Hepatocyte (in vitro differentiated cells): ENCODE measurements around the gene ITPA. TPM values are rescaled to one million over a fixed set of nuclear protein-coding genes. Genes with fewer than 3 reads are reported as not detected.

Experiments
- DNase-seq: peaks from one replicate; pipeline ENCODE4 v3.0.0-alpha.2; 2016; ENCODE audit warnings: low spot score
- H2AFZ ChIP-seq: fragments of 200-600 bp; sonication (generic); 2 replicates; pipeline ENCODE4 v1.6.0; 2016; ENCODE audit warnings: antibody characterized with exemption, mild to moderate bottlenecking
- H3K27ac ChIP-seq: fragments of 200-600 bp; sonication (generic); 2 replicates; pipeline ENCODE4 v1.5.1; 2016; ENCODE audit warnings: mild to moderate bottlenecking
- H3K27me3 ChIP-seq: fragments of 200-600 bp; sonication (generic); 2 replicates; pipeline ENCODE4 v1.6.1; 2016
- H3K36me3 ChIP-seq: fragments of 200-600 bp; sonication (generic); replicated peaks from 2 replicates; pipeline ENCODE4 v1.5.1; 2016; ENCODE audit warnings: low read depth; ENCODE audit not compliant: insufficient read depth
- H3K4me1 ChIP-seq: fragments of 200-600 bp; sonication (generic); 2 replicates; pipeline ENCODE4 v1.5.1; 2016; ENCODE audit warnings: mild to moderate bottlenecking, moderate library complexity; ENCODE audit not compliant: insufficient read depth
- H3K4me2 ChIP-seq: fragments of 200-600 bp; sonication (generic); 2 replicates; pipeline ENCODE4 v1.6.0; 2016
- H3K4me3 ChIP-seq: fragments of 200-600 bp; sonication (generic); 2 replicates; pipeline ENCODE4 v1.5.1; 2016; ENCODE audit warnings: mild to moderate bottlenecking
- H3K79me2 ChIP-seq: fragments of 200-600 bp; sonication (generic); 2 replicates; pipeline ENCODE4 v1.6.0; 2017; ENCODE audit warnings: mild to moderate bottlenecking
- H3K9me2 ChIP-seq: fragments of 200-600 bp; sonication (generic); replicated peaks from 2 replicates; pipeline ENCODE4 v1.6.0; 2017; ENCODE audit warnings: mild to moderate bottlenecking; ENCODE audit not compliant: insufficient read depth
- H3K9me3 ChIP-seq: fragments of 200-600 bp; sonication (generic); 2 replicates; pipeline ENCODE4 v1.5.1; 2016; ENCODE audit warnings: low read depth, mild to moderate bottlenecking
- H4K20me1 ChIP-seq: fragments of 200-600 bp; sonication (generic); 2 replicates; pipeline ENCODE4 v1.6.0; 2016; ENCODE audit warnings: mild to moderate bottlenecking; ENCODE audit not compliant: insufficient read depth, poor library complexity, severe bottlenecking
- CTCF ChIP-seq: fragments of 200-600 bp; sonication (generic); IDR thresholded peaks from 2 replicates; pipeline ENCODE4 v1.5.1; 2016; ENCODE audit warnings: antibody characterized with exemption, mild to moderate bottlenecking; ENCODE audit not compliant: poor library complexity
- EZH2 ChIP-seq: fragments of 200-600 bp; sonication (generic); IDR thresholded peaks from 2 replicates; pipeline ENCODE4 v1.6.1; 2016; ENCODE audit warnings: antibody characterized with exemption, mild to moderate bottlenecking, borderline replicate concordance
- EZH2phosphoT487 ChIP-seq: fragments of 200-600 bp; sonication (generic); IDR thresholded peaks from one replicate; pipeline ENCODE4 v1.6.1; 2018; ENCODE audit warnings: antibody characterized with exemption, mild to moderate bottlenecking, low read depth, moderate library complexity; ENCODE audit not compliant: unreplicated experiment, severe bottlenecking
- WGBS: methylation state at CpG from one replicate; pipeline ENCODE4 v1.1.6; 2016; ENCODE audit warnings: low lambda C conversion rate; ENCODE audit errors: missing lambda C conversion rate; 5-methylcytosine and 5-hydroxymethylcytosine counted together
- polyA plus RNA-seq: library from polyadenylated mRNA; unstranded; fragments of >200 nt; fragmentation: Nextera tagmentation; extraction: Ambion mirVana; gene quantifications from 2 replicates; pipeline ENCODE4 v1.2.1, GENCODE V29; 2016
- total RNA-seq: library from RNA; depleted of rRNA; stranded (reverse); fragments of >200 nt; gene quantifications from 2 replicates; pipeline ENCODE4 v1.2.3, GENCODE V29; 2014

Gene ITPA
- total and polyA plus RNA-seq, 2 experiments from 2014 or later: 33.5 to 48.2 TPM

GRCh38 chr20:3245156-3245555 lies 35.9 kb downstream of the ITPA start:
- H3K27ac ChIP-seq: no peak overlapping the region
- no peaks in the 10 kb centered on the region for H3K9me2 ChIP-seq
- H3K36me3 ChIP-seq: no peaks in the 10 kb centered on the region
- DNase-seq: no peak
- peaks cover 8% of the 10 kb centered on the region for H3K4me1 ChIP-seq
- H2AFZ ChIP-seq: no peak overlapping the region
- no peak overlapping the region for H3K4me3 ChIP-seq
- H4K20me1 ChIP-seq: no peaks in the 10 kb centered on the region
- TF ChIP-seq EZH2phosphoT487 (no peak), CTCF (no peak), EZH2 (no peak)
- no peak overlapping the region for H3K4me2 ChIP-seq
- H3K79me2 ChIP-seq: no peaks in the 10 kb centered on the region
- H3K9me3 ChIP-seq: no peaks in the 10 kb centered on the region
- 66% methylated on average over 2 of the region's 2 CpGs for WGBS
- peaks cover 37% of the 10 kb centered on the region for H3K27me3 ChIP-seq

- Histone ChIP-seq H3K9me2 (no peaks in the 10 kb centered on the region), H4K20me1 (no peaks in the 10 kb centered on the region), H3K9me3 (no peaks in the 10 kb centered on the region), H3K4me3 (no peak overlapping the region), H3K4me1 (peaks cover 8% of the 10 kb centered on the region), H2AFZ (no peak overlapping the region), H3K27me3 (peaks cover 37% of the 10 kb centered on the region), H3K27ac (no peak overlapping the region), H3K36me3 (no peaks in the 10 kb centered on the region), H3K79me2 (no peaks in the 10 kb centered on the region), H3K4me2 (no peak overlapping the region)
- no peak for TF ChIP-seq CTCF
- TF ChIP-seq EZH2: no peak
- no peak for TF ChIP-seq EZH2phosphoT487
- 72% methylated on average over 3 of the region's 4 CpGs for WGBS
- DNase-seq: no peak
Measured at GRCh38 chr20:3245711-3246110, 36.4 kb downstream of the ITPA start.

- H3K4me3 ChIP-seq: no peak overlapping the region
- H4K20me1 ChIP-seq: no peaks in the 10 kb centered on the region
- DNase-seq: no peak
- peaks cover 34% of the 10 kb centered on the region for H3K27me3 ChIP-seq
- H2AFZ ChIP-seq: no peak overlapping the region
- H3K4me1 ChIP-seq: peaks cover 8% of the 10 kb centered on the region
- no peaks in the 10 kb centered on the region for H3K9me2 ChIP-seq
- no peaks in the 10 kb centered on the region for H3K9me3 ChIP-seq
- no peaks in the 10 kb centered on the region for H3K79me2 ChIP-seq
- H3K27ac ChIP-seq: no peak overlapping the region
- TF ChIP-seq EZH2: no peak
- TF ChIP-seq EZH2phosphoT487: no peak
- TF ChIP-seq CTCF: no peak
- H3K4me2 ChIP-seq: no peak overlapping the region
- H3K36me3 ChIP-seq: no peaks in the 10 kb centered on the region
- WGBS: 100% methylated on average over 1 of the region's 1 CpG
Measured at GRCh38 chr20:3246682-3247081, 37.4 kb downstream of the ITPA start.

GRCh38 chr20:3247638-3248037 lies 38.3 kb downstream of the ITPA start:
- Histone ChIP-seq H3K36me3 (no peaks in the 10 kb centered on the region), H3K27me3 (peaks cover 34% of the 10 kb centered on the region), H4K20me1 (no peaks in the 10 kb centered on the region), H2AFZ (no peak overlapping the region), H3K9me2 (no peaks in the 10 kb centered on the region), H3K4me2 (no peak overlapping the region), H3K4me1 (peaks cover 8% of the 10 kb centered on the region), H3K79me2 (no peaks in the 10 kb centered on the region), H3K4me3 (no peak overlapping the region), H3K9me3 (no peaks in the 10 kb centered on the region), H3K27ac (no peak overlapping the region)
- DNase-seq: no peak
- WGBS: 75% methylated on average over 4 of the region's 4 CpGs
- TF ChIP-seq EZH2phosphoT487 (no peak), CTCF (no peak), EZH2 (no peak)
